ENCODE measurements around the gene CLDN25.
"Not testable (repeated sequence)": the region's sequence is repeated elsewhere in the genome, so short reads cannot be mapped to it uniquely, and the experiment has no call there.

The CLDN25 gene

DNA sequence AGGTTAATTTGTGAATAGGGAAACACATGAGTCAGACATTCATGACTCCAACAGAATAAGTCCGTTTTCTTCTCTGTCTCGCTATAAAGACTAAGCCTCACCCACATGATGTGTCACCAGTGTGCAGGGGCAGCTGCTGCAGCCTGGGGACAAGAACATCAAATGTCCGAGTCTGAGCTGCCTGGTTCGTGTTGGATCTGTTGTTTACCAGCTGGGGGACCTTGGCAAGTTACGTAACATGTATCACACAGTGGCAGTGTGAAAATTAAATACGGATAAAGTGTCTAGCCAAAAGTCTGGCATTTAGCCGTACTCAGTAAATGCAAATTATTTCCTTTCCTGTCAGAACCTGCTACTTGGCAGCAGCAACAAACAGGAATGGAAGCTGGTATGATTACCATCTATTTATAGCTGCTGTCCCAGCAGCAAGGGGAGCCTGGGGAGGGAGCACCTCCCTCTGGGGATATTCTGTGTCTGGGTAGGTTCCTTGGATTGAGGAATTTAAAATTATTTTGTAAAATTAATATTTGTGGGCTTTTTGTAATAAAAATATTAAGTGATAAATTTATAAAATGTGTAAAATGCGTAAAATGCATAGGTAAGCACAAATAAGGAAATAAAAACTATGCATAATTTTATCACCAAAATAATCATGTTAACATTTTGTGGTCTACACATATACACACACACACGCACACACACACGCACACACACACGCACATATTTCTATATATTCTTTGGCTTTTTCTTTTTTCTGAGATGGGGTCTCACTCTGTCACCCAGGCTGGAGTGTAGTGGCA lies 1.3 kb upstream of the CLDN25 start:
- H3K36me3 ChIP-seq (ENCODE audit: control insufficient read depth in 1 of 2, insufficient read depth in 2 of 2, low read length in 2 of 2): no peaks in the 10 kb centered on the region

DNA sequence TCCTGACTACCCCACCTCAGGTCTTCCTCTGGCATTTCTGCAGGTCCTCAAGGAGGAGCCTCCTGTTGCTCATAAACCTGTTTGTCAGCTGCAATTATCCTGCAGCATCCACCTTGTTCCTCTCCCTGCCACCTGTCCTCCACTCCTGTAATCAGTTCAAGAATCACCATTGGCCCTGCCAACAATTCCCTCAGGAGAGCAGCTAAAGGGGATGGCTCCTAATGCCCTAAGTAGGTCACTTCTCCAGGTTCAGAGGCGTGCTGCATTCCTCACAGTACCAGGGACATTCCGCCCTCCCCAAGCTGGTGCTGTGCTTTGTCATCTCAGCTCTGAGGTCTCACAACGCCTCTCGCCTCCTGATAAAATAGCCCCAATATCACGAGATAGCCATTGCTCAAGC lies 2.1 kb downstream of the CLDN25 start:
- WGBS (ENCODE audit: extremely low coverage, insufficient coverage, insufficient read length): no CpG with 5 or more reads among the region's 5 CpGs
- no peak overlapping the region for H3K27ac ChIP-seq (ENCODE audit: low read depth, low read length)
- H2BK5ac ChIP-seq (ENCODE audit: low read depth, low read length, poor library complexity): no peak overlapping the region
- no peak overlapping the region for H3K18ac ChIP-seq (ENCODE audit: low read length)
- no peak overlapping the region for H3K4me2 ChIP-seq (ENCODE audit: low read length)
- no peak overlapping the region for H3K4ac ChIP-seq (ENCODE audit: low read depth, low read length)
- no peaks in the 10 kb centered on the region for H3K79me2 ChIP-seq (ENCODE audit: control insufficient read depth, insufficient read depth, low read length, poor library complexity)
- no peak overlapping the region for H2AK5ac ChIP-seq (ENCODE audit: low read length)
- no peak overlapping the region for H2AFZ ChIP-seq (ENCODE audit: insufficient read depth, low read length, poor library complexity)
- peak; percentile 8 to 26 for DNase-seq
- H3K14ac ChIP-seq (ENCODE audit: low read length): no peak overlapping the region
- H4K8ac ChIP-seq (ENCODE audit: low read depth, low read length): no peak overlapping the region
- no peaks in the 10 kb centered on the region for H3K36me3 ChIP-seq (ENCODE audit: control insufficient read depth in 1 of 2, insufficient read depth in 2 of 2, low read length in 2 of 2)
- H4K91ac ChIP-seq (ENCODE audit: low read depth, low read length): no peak overlapping the region
- H3K79me1 ChIP-seq (ENCODE audit: low read length): no peaks in the 10 kb centered on the region
- H2BK120ac ChIP-seq (ENCODE audit: insufficient read depth, low read length, poor library complexity): no peak overlapping the region
- no peak overlapping the region for H3K23ac ChIP-seq (ENCODE audit: low read length)
- no peak overlapping the region for H3K9ac ChIP-seq (ENCODE audit: low read length)
- no peak overlapping the region for H3K4me3 ChIP-seq (ENCODE audit: low read depth, low read length)
- no peaks in the 10 kb centered on the region for H3K4me1 ChIP-seq (ENCODE audit: control insufficient read depth in 1 of 2, insufficient read depth in 2 of 2, low read length in 2 of 2)
- no peaks in the 10 kb centered on the region for H3K9me3 ChIP-seq (ENCODE audit: insufficient read depth, low read depth, low read length)
- H2BK12ac ChIP-seq (ENCODE audit: low read length): no peak overlapping the region
- no peaks in the 10 kb centered on the region for H3K27me3 ChIP-seq (ENCODE audit: insufficient read depth, low read length)
- H4K12ac ChIP-seq (ENCODE audit: low read depth, low read length): no peak overlapping the region

More for the DNA sequence above, 1.3 kb upstream of the CLDN25 start:
- Histone ChIP-seq H3K27me3 (ENCODE audit: insufficient read depth, low read length) (no peaks in the 10 kb centered on the region), H2AFZ (ENCODE audit: insufficient read depth, low read length, poor library complexity) (no peak overlapping the region), H3K4me2 (ENCODE audit: low read length) (no peak overlapping the region), H3K9ac (ENCODE audit: low read length) (no peak overlapping the region), H3K4ac (ENCODE audit: low read depth, low read length) (no peak overlapping the region), H3K4me3 (ENCODE audit: low read depth, low read length) (no peak overlapping the region), H3K4me1 (ENCODE audit: control insufficient read depth in 1 of 2, insufficient read depth in 2 of 2, low read length in 2 of 2) (no peaks in the 10 kb centered on the region), H2BK12ac (ENCODE audit: low read length) (no peak overlapping the region), H3K14ac (ENCODE audit: low read length) (no peak overlapping the region), H3K23ac (ENCODE audit: low read length) (no peak overlapping the region), H3K9me3 (ENCODE audit: insufficient read depth, low read depth, low read length) (no peaks in the 10 kb centered on the region), H3K18ac (ENCODE audit: low read length) (no peak overlapping the region), H4K12ac (ENCODE audit: low read depth, low read length) (no peak overlapping the region), H4K91ac (ENCODE audit: low read depth, low read length) (no peak overlapping the region), H4K8ac (ENCODE audit: low read depth, low read length) (no peak overlapping the region), H3K27ac (ENCODE audit: low read depth, low read length) (no peak overlapping the region), H3K79me1 (ENCODE audit: low read length) (peaks cover 1% of the 10 kb centered on the region), H2BK120ac (ENCODE audit: insufficient read depth, low read length, poor library complexity) (no peak overlapping the region), H2AK5ac (ENCODE audit: low read length) (no peak overlapping the region), H3K79me2 (ENCODE audit: control insufficient read depth, insufficient read depth, low read length, poor library complexity) (peaks cover 1% of the 10 kb centered on the region), H2BK5ac (ENCODE audit: low read depth, low read length, poor library complexity) (no peak overlapping the region)
- WGBS (ENCODE audit: extremely low coverage, insufficient coverage, insufficient read length): 100% methylated on average over 1 of the region's 11 CpGs
- DNase-seq: peak; percentile 36 to 45

- H3K18ac ChIP-seq (ENCODE audit: low read length): no peak overlapping the region
- no peak overlapping the region for H3K4ac ChIP-seq (ENCODE audit: low read depth, low read length)
- no peak overlapping the region for H3K4me3 ChIP-seq (ENCODE audit: low read depth, low read length)
- no peak for DNase-seq
- H2BK12ac ChIP-seq (ENCODE audit: low read length): no peak overlapping the region
- no peaks in the 10 kb centered on the region for H3K79me2 ChIP-seq (ENCODE audit: control insufficient read depth, insufficient read depth, low read length, poor library complexity)
- no peak overlapping the region for H2AK5ac ChIP-seq (ENCODE audit: low read length)
- no peak overlapping the region for H3K23ac ChIP-seq (ENCODE audit: low read length)
- H3K14ac ChIP-seq (ENCODE audit: low read length): no peak overlapping the region
- H3K27ac ChIP-seq (ENCODE audit: low read depth, low read length): no peak overlapping the region
- no peak overlapping the region for H3K4me2 ChIP-seq (ENCODE audit: low read length)
- H2BK5ac ChIP-seq (ENCODE audit: low read depth, low read length, poor library complexity): no peak overlapping the region
- no peaks in the 10 kb centered on the region for H3K4me1 ChIP-seq (ENCODE audit: control insufficient read depth in 1 of 2, insufficient read depth in 2 of 2, low read length in 2 of 2)
- no peak overlapping the region for H4K8ac ChIP-seq (ENCODE audit: low read depth, low read length)
- H3K27me3 ChIP-seq (ENCODE audit: insufficient read depth, low read length): no peaks in the 10 kb centered on the region
- no peaks in the 10 kb centered on the region for H3K9me3 ChIP-seq (ENCODE audit: insufficient read depth, low read depth, low read length)
- H2AFZ ChIP-seq (ENCODE audit: insufficient read depth, low read length, poor library complexity): no peak overlapping the region
- H4K91ac ChIP-seq (ENCODE audit: low read depth, low read length): no peak overlapping the region
- H2BK120ac ChIP-seq (ENCODE audit: insufficient read depth, low read length, poor library complexity): no peak overlapping the region
- no peaks in the 10 kb centered on the region for H3K36me3 ChIP-seq (ENCODE audit: control insufficient read depth in 1 of 2, insufficient read depth in 2 of 2, low read length in 2 of 2)
- no peak overlapping the region for H3K9ac ChIP-seq (ENCODE audit: low read length)
- WGBS (ENCODE audit: extremely low coverage, insufficient coverage, insufficient read length): no CpG with 5 or more reads among the region's 1 CpG
- no peaks in the 10 kb centered on the region for H3K79me1 ChIP-seq (ENCODE audit: low read length)
- H4K12ac ChIP-seq (ENCODE audit: low read depth, low read length): no peak overlapping the region
Observed at GRCh38 chr11:113782134-113782533, 2.5 kb downstream of the CLDN25 start.

GRCh38 chr11:113789016-113789415 lies 9.4 kb downstream of the CLDN25 start:
- not testable (repeated sequence) for H3K23ac ChIP-seq (ENCODE audit: low read length); H3K79me2 ChIP-seq (ENCODE audit: control insufficient read depth, insufficient read depth, low read length, poor library complexity); H3K36me3 ChIP-seq (ENCODE audit: control insufficient read depth in 1 of 2, insufficient read depth in 2 of 2, low read length in 2 of 2); H3K27me3 ChIP-seq (ENCODE audit: insufficient read depth, low read length); H3K4me1 ChIP-seq (ENCODE audit: control insufficient read depth in 1 of 2, insufficient read depth in 2 of 2, low read length in 2 of 2); H2AFZ ChIP-seq (ENCODE audit: insufficient read depth, low read length, poor library complexity); H2BK12ac ChIP-seq (ENCODE audit: low read length); H3K4me2 ChIP-seq (ENCODE audit: low read length); H3K4me3 ChIP-seq (ENCODE audit: low read depth, low read length); DNase-seq; H4K12ac ChIP-seq (ENCODE audit: low read depth, low read length); H2BK120ac ChIP-seq (ENCODE audit: insufficient read depth, low read length, poor library complexity); H2AK5ac ChIP-seq (ENCODE audit: low read length); H4K91ac ChIP-seq (ENCODE audit: low read depth, low read length); H3K4ac ChIP-seq (ENCODE audit: low read depth, low read length); H3K9ac ChIP-seq (ENCODE audit: low read length); H3K14ac ChIP-seq (ENCODE audit: low read length); H3K79me1 ChIP-seq (ENCODE audit: low read length); H3K18ac ChIP-seq (ENCODE audit: low read length); H3K27ac ChIP-seq (ENCODE audit: low read depth, low read length); H3K9me3 ChIP-seq (ENCODE audit: insufficient read depth, low read depth, low read length); H2BK5ac ChIP-seq (ENCODE audit: low read depth, low read length, poor library complexity); H4K8ac ChIP-seq (ENCODE audit: low read depth, low read length)
- no CpG with 5 or more reads among the region's 22 CpGs for WGBS (ENCODE audit: extremely low coverage, insufficient coverage, insufficient read length)

All from trophoblast cell (in vitro differentiated cells and primary cell).